HG03108 (cell line): ENCODE data around the gene HOOK1.
"Not testable (repeated sequence)": the region's sequence is repeated elsewhere in the genome, so short reads cannot be mapped to it uniquely, and the experiment has no call there.

ENCODE experiments used
- ATAC-seq: cut with Tn5 transposase; IDR thresholded peaks from one replicate; pipeline ENCODE4 v1.9.1; 2021; ENCODE audit warnings: moderate library complexity; ENCODE audit not compliant: unreplicated experiment

HOOK1 gene

GRCh38 chr1:59880735-59881134, 66.0 kb downstream of the HOOK1 start:
- ATAC-seq, result no peak

- no peak for ATAC-seq
These were observed 70.5 kb downstream of the HOOK1 start for GRCh38 chr1:59885160-59885832.

GRCh38 chr1:59892841-59893811, 78.4 kb downstream of the HOOK1 start:
- no peak for ATAC-seq

GRCh38 chr1:59897165-59897564, 82.4 kb downstream of the HOOK1 start:
- ATAC-seq, result no peak

GRCh38 chr1:59898927-59899326, 84.2 kb downstream of the HOOK1 start:
- no peak for ATAC-seq

GRCh38 chr1:59900640-59901039, 85.9 kb downstream of the HOOK1 start:
- no peak for ATAC-seq

- ATAC-seq, result no peak
These were observed 87.1 kb downstream of the HOOK1 start for GRCh38 chr1:59901770-59902388.

GRCh38 chr1:59903141-59903754, 88.5 kb downstream of the HOOK1 start:
- ATAC-seq, result peak; percentile 72

GRCh38 chr1:59906931-59907330, 92.2 kb downstream of the HOOK1 start:
- ATAC-seq, result no peak

- ATAC-seq, result no peak
These were observed 93.3 kb downstream of the HOOK1 start for GRCh38 chr1:59908084-59908483.

- no peak for ATAC-seq
These were observed 93.9 kb downstream of the HOOK1 start for GRCh38 chr1:59908682-59909081.

- ATAC-seq, result not testable (repeated sequence)
These were observed 100.1 kb downstream of the HOOK1 start for GRCh38 chr1:59914791-59915286.

- ATAC-seq, result no peak
These were observed 100.8 kb downstream of the HOOK1 start for GRCh38 chr1:59915516-59915915.

GRCh38 chr1:59917026-59917784, 102.5 kb downstream of the HOOK1 start:
- ATAC-seq, result no peak

GRCh38 chr1:59917785-59918180, 103.0 kb downstream of the HOOK1 start:
- no peak for ATAC-seq

GRCh38 chr1:59919746-59920145, 105.0 kb downstream of the HOOK1 start:
- no peak for ATAC-seq

- ATAC-seq, result not testable (repeated sequence)
These were observed 106.6 kb downstream of the HOOK1 start for GRCh38 chr1:59921258-59921899.

- no peak for ATAC-seq
These were observed 109.9 kb downstream of the HOOK1 start for GRCh38 chr1:59924653-59925052.
